Measurements from ENCODE around the gene EFHC2. TPM values are rescaled to one million over a fixed set of nuclear protein-coding genes. Genes with fewer than 3 reads are reported as not detected.

Gene EFHC2
- total RNA-seq, 2 experiments from 2014 or later: not detected

GRCh38 chrX:44338361-44338760, 5.1 kb downstream of the EFHC2 start:
- H3K4me3 ChIP-seq (ENCODE audit: low read depth, low read length, poor library complexity, severe bottlenecking): no peak overlapping the region
- no peak overlapping the region for H2AFZ ChIP-seq (ENCODE audit: low read length)
- no peak overlapping the region for H3K27ac ChIP-seq (ENCODE audit: low read depth, low read length, poor library complexity, severe bottlenecking)
- DNase-seq (ENCODE audit: low spot score): no peak
- H4K20me1 ChIP-seq (ENCODE audit: insufficient read depth, low read length): no peaks in the 10 kb centered on the region
- H3K4me2 ChIP-seq (ENCODE audit: low read length): no peak overlapping the region
- H3K9me2 ChIP-seq (ENCODE audit: insufficient read depth, low read length): no peaks in the 10 kb centered on the region
- ChIA-PET POLR2A (no interaction called here), CTCF (ENCODE audit: unreplicated experiment) (no interaction called here)
- TF ChIP-seq, protein P1, sequence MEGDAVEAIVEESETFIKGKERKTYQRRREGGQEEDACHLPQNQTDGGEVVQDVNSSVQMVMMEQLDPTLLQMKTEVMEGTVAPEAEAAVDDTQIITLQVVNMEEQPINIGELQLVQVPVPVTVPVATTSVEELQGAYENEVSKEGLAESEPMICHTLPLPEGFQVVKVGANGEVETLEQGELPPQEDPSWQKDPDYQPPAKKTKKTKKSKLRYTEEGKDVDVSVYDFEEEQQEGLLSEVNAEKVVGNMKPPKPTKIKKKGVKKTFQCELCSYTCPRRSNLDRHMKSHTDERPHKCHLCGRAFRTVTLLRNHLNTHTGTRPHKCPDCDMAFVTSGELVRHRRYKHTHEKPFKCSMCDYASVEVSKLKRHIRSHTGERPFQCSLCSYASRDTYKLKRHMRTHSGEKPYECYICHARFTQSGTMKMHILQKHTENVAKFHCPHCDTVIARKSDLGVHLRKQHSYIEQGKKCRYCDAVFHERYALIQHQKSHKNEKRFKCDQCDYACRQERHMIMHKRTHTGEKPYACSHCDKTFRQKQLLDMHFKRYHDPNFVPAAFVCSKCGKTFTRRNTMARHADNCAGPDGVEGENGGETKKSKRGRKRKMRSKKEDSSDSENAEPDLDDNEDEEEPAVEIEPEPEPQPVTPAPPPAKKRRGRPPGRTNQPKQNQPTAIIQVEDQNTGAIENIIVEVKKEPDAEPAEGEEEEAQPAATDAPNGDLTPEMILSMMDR (conservative IDR thresholded peaks at IDR 0.05; ENCODE audit: low read length): no peak
- TF ChIP-seq EZH2phosphoT487 (IDR thresholded peaks at IDR 0.05; ENCODE audit: borderline replicate concordance, low read depth, low read length): no peak
- no peaks in the 10 kb centered on the region for H3K79me2 ChIP-seq (ENCODE audit: insufficient read depth, low read depth, low read length)
- intact Hi-C loops (cut with micrococcal nuclease; ENCODE audit: unreplicated experiment): no loop called here
- no peaks in the 10 kb centered on the region for H3K36me3 ChIP-seq (ENCODE audit: insufficient read depth, low read length)
- H3K9me3 ChIP-seq (ENCODE audit: low read length): no peaks in the 10 kb centered on the region
- no peaks in the 10 kb centered on the region for H3K4me1 ChIP-seq (ENCODE audit: insufficient read depth, low read length, poor library complexity, severe bottlenecking)
- BruUV-seq (replicated peaks): no TSS peak

DNA sequence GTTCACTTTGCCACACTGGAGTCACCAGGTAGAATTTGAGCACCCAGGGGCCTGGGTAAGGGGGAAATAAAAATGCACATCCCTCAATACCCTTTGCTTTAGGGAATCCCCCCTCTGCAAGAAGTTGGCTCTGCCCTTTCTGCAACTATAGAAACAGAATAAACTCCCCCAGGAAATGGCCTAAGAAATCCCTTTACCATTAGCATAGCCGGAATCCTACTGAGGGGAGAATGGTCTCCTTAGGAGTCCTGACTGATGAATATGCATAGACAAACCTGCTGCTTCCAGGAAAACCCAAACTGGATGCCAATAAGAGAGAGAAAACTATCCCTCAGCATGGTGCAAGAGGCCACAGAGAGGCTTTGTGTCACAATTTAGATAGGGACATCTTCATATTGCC, 11.0 kb downstream of the EFHC2 start:
- DNase-seq (ENCODE audit: low spot score): no peak
- TF ChIP-seq, protein P1 (conservative IDR thresholded peaks at IDR 0.05; ENCODE audit: low read length): no peak
- no peak for TF ChIP-seq EZH2phosphoT487 (IDR thresholded peaks at IDR 0.05; ENCODE audit: borderline replicate concordance, low read depth, low read length)
- POLR2A ChIA-PET: no interaction called here
- no peaks in the 10 kb centered on the region for H3K4me1 ChIP-seq (ENCODE audit: insufficient read depth, low read length, poor library complexity, severe bottlenecking)
- no peaks in the 10 kb centered on the region for H3K79me2 ChIP-seq (ENCODE audit: insufficient read depth, low read depth, low read length)
- no peaks in the 10 kb centered on the region for H3K9me3 ChIP-seq (ENCODE audit: low read length)
- no TSS peak for BruUV-seq (replicated peaks)
- H2AFZ ChIP-seq (ENCODE audit: low read length): no peak overlapping the region
- CTCF ChIA-PET (ENCODE audit: unreplicated experiment): no interaction called here
- no peaks in the 10 kb centered on the region for H4K20me1 ChIP-seq (ENCODE audit: insufficient read depth, low read length)
- H3K36me3 ChIP-seq (ENCODE audit: insufficient read depth, low read length): no peaks in the 10 kb centered on the region
- H3K4me3 ChIP-seq (ENCODE audit: low read depth, low read length, poor library complexity, severe bottlenecking): no peak overlapping the region
- intact Hi-C loops (cut with micrococcal nuclease; ENCODE audit: unreplicated experiment): no loop called here
- H3K27ac ChIP-seq (ENCODE audit: low read depth, low read length, poor library complexity, severe bottlenecking): no peak overlapping the region
- no peaks in the 10 kb centered on the region for H3K9me2 ChIP-seq (ENCODE audit: insufficient read depth, low read length)
- no peak overlapping the region for H3K4me2 ChIP-seq (ENCODE audit: low read length)

DNA sequence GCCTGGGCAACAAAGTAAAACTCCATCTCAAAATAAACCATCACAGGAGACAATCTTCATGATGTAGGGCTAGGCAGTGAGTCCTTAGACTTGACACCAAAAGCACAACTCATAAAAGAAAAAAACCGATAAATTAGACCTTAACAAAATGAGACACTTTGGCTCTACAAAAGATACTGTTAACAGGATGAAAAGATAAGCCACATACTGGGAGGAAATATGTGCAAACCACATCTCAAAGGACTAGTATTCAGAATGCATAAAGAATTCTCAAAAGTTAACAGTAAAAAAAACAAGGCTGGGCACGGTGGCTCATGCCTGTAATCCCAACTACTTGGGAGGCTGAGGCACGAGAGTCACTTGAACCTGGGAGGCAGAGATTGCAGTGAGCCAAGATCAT, 13.2 kb downstream of the EFHC2 start:
- no peak overlapping the region for H3K27ac ChIP-seq (ENCODE audit: low read depth, low read length, poor library complexity, severe bottlenecking)
- no peak overlapping the region for H3K4me3 ChIP-seq (ENCODE audit: low read depth, low read length, poor library complexity, severe bottlenecking)

More for the DNA sequence above, 13.2 kb downstream of the EFHC2 start:
- Histone ChIP-seq H3K9me2 (ENCODE audit: insufficient read depth, low read length) (no peaks in the 10 kb centered on the region), H3K79me2 (ENCODE audit: insufficient read depth, low read depth, low read length) (no peaks in the 10 kb centered on the region), H3K36me3 (ENCODE audit: insufficient read depth, low read length) (no peaks in the 10 kb centered on the region), H3K4me1 (ENCODE audit: insufficient read depth, low read length, poor library complexity, severe bottlenecking) (no peaks in the 10 kb centered on the region), H4K20me1 (ENCODE audit: insufficient read depth, low read length) (no peaks in the 10 kb centered on the region), H2AFZ (ENCODE audit: low read length) (no peak overlapping the region), H3K9me3 (ENCODE audit: low read length) (no peaks in the 10 kb centered on the region), H3K4me2 (ENCODE audit: low read length) (no peak overlapping the region)
- intact Hi-C loops (cut with micrococcal nuclease; ENCODE audit: unreplicated experiment): no loop called here
- POLR2A ChIA-PET: no interaction called here
- DNase-seq (ENCODE audit: low spot score): no peak
- CTCF ChIA-PET (ENCODE audit: unreplicated experiment): no interaction called here
- no peak for TF ChIP-seq EZH2phosphoT487 (IDR thresholded peaks at IDR 0.05; ENCODE audit: borderline replicate concordance, low read depth, low read length)
- TF ChIP-seq, protein P1 (conservative IDR thresholded peaks at IDR 0.05; ENCODE audit: low read length): no peak
- no TSS peak for BruUV-seq (replicated peaks)
